Activated naive CD4-positive, alpha-beta T cell treated with anti-CD3 and anti-CD28 coated beads, Interleukin-2, amount 50 U/mL, for 72 hours (primary cell): Measurements from ENCODE around the gene TMEM156. TPM values are rescaled to one million over a fixed set of nuclear protein-coding genes. Genes with fewer than 3 reads are reported as not detected.
"Not testable (repeated sequence)": the region's sequence is repeated elsewhere in the genome, so short reads cannot be mapped to it uniquely, and the experiment has no call there.

ENCODE experiments used
- ATAC-seq, 2 donors: fragments of 150-1000 bp; cut with Tn5 transposase; 2 replicates each; pipeline ENCODE4 v1.10.0; 2021; ENCODE audit warnings: mild to moderate bottlenecking in 2 of 2, moderate library complexity in 2 of 2
- DNase-seq, 2 donors: peaks; one replicate each; pipeline ENCODE4 v3.0.0; 2021 to 2022; ENCODE audit warnings: low spot score in 2 of 2
- H3K27ac Mint-ChIP-seq, 2 donors: one replicate each; pipeline ENCODE4 v1.8.0; 2022; ENCODE audit warnings: mild to moderate bottlenecking in 2 of 2, mixed read lengths in 2 of 2
- H3K36me3 Mint-ChIP-seq, 2 donors: one replicate each; pipeline ENCODE4 v1.8.0; 2022; ENCODE audit warnings: mixed read lengths in 2 of 2
- H3K9me3 Mint-ChIP-seq, 2 donors: one replicate each; pipeline ENCODE4 v1.8.0; 2022; ENCODE audit warnings: mixed read lengths in 2 of 2
- total RNA-seq, 2 donors: library from RNA; stranded (reverse); gene quantifications; one replicate each; pipeline ENCODE4 v1.2.3, GENCODE V29; 2022

TMEM156 gene
- total RNA-seq, 2 donors from 2014 or later: 13.8 to 24.0 TPM

DNA sequence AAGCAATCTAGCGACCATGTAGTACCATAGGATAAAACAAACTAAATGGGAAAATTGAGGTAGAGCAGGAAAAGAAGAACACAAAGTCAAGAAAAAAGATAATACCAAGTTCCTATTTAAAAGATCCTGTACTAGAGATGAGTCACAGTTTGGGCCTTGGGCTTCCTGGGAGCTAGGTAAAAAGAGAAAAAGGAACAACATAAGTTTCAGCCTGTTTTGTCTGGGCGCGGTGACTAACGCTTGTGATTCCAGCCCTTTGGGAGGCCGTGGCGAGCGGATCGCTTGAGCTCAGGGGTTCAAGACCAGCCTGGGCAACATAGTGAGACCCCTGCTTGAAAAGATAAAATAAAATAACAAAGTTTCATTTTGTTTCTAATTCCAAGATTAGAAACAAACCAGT, 14.0 kb upstream of the TMEM156 start:
- no peaks in the 10 kb centered on the region for H3K9me3 Mint-ChIP-seq
- DNase-seq (no peak), ATAC-seq (no peak)
- peak overlapping the region; percentile 85 to 91 for H3K27ac Mint-ChIP-seq
- peaks cover 0 to 12% of the 10 kb centered on the region in 2 donors for H3K36me3 Mint-ChIP-seq

DNA sequence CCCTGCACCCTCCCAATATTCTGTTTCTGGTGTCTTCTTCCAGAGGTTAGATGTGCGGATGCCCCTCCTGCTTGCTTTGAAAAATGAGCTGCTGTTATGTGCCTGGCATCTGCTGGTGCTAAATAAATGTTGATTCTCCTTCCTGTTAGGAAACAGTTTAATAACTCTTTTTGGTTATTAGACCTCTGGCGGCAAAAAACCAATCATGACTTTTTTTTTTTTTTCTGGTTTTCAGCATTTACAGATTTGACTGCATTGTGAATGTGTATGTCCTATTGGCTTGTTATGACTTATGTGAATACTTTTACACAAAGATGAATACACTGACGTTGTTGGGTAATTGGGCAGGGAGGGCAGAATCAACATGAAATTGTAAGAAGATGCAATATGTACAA, 13.6 kb upstream of the TMEM156 start:
- ATAC-seq: peak in 1 of 2 donors; percentile 25
- no peak for DNase-seq
- H3K36me3 Mint-ChIP-seq: peaks cover 0 to 12% of the 10 kb centered on the region in 2 donors
- H3K27ac Mint-ChIP-seq: peak overlapping the region; percentile 85 to 91
- no peaks in the 10 kb centered on the region for H3K9me3 Mint-ChIP-seq

DNA sequence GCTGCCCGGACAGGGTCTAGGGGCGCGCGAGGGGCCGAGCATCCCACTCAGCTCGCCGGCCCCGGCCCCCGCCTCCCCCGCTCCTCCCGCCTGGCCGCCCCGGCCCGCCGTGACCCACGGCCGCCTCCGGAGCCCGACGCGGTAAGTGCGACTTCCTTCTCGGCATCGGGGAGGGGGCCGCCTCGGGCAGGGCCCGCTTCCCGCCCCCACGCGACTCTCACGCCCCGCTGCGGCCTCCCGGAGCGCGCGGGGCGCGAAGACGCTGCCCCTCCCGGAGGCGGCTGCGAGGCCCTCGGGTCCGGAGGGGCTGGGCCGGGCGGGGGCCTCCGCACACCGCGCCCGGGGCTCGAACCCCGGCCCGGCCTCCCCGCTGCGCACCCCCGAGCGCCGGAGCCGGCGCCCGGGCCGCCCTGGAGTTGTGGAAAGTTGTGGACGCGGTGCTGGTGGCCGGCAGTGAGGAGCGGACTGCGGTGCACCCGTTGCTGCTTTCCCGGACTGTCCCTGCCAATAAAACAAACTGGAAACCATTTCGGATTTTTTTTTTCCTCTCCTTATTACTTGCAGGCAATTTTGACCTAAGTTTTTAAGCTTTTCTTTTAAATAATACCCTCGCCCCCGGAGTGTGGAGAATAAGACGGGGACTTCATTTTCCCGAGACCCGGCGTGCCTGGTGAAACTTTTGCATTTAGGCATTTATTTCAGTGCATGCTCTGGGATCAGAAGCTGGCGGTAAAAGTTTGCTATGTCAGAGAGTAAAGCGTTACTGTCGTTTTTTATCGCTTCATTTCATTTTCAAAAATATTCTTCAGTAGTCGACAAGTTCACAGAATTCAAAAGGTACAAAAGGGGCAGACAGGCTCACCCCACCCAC, 13.0 kb upstream of the TMEM156 start:
- DNase-seq (peak in 1 of 2 donors; percentile 48), ATAC-seq (peak; percentile 31 to 43)
- no peaks in the 10 kb centered on the region for H3K9me3 Mint-ChIP-seq
- H3K36me3 Mint-ChIP-seq: peaks cover 0 to 12% of the 10 kb centered on the region in 2 donors
- H3K27ac Mint-ChIP-seq: peak overlapping the region; percentile 85 to 98

DNA sequence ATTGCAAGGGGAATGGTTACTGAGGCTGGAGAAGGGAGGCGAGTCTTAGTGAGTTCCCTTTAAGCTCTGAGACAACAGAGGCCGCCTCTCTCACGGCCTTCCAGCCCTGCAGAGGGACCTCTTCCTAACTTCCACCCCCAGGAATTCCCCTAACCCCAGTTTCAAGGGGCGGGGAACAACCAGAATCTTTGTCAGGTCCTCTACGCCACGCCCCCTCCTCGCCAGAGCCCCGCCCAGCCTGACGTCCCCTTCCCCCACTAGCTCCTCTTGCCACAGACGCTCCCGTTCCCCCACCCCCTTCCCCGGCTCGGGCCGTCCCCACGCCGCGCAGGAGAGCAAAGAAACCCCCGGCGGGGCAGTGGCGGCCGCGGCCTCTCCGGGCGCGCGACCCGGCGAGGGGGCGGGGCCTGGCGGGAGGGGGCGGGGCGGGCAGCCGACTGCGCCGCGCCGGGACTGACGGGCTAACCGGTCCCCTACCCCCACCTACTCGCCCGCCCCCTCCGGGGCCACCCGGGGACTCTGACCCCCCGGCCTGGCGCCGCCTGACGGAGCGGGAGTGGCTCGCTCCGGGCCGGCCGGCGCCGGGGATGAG, 12.3 kb upstream of the TMEM156 start:
- ATAC-seq (peak; percentile 88 to 89), DNase-seq (peak; percentile 92 to 95)
- H3K9me3 Mint-ChIP-seq: no peaks in the 10 kb centered on the region
- peaks cover 0 to 12% of the 10 kb centered on the region in 2 donors for H3K36me3 Mint-ChIP-seq
- H3K27ac Mint-ChIP-seq: peak overlapping the region; percentile 83 to 91

DNA sequence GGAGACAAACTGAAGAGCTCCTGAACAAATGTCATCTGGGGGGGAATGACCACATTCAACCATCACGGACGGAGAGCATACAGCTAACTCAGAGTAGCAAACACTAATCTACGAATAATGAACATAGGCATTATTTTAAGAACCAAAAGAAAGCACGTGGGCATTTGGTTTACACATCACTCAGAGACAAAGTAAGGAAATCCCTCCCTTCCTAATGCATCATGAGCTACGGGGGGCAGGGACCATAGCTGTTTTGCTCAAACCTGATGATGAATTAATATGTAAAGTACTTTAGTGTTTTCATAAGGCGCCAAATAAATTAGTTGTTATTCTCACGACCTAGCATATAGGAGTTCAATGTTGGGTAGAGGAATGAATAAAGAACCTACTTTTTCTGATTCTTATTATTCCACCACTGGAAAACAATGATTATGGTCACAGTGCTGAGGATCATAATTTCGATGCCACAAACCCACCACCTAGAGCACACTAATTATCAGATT, 11.7 kb upstream of the TMEM156 start:
- DNase-seq (no peak), ATAC-seq (peak in 1 of 2 donors; percentile 2)
- Mint-ChIP-seq H3K36me3 (peaks cover 0 to 12% of the 10 kb centered on the region in 2 donors), H3K9me3 (no peaks in the 10 kb centered on the region), H3K27ac (peak overlapping the region; percentile 83 to 91)

DNA sequence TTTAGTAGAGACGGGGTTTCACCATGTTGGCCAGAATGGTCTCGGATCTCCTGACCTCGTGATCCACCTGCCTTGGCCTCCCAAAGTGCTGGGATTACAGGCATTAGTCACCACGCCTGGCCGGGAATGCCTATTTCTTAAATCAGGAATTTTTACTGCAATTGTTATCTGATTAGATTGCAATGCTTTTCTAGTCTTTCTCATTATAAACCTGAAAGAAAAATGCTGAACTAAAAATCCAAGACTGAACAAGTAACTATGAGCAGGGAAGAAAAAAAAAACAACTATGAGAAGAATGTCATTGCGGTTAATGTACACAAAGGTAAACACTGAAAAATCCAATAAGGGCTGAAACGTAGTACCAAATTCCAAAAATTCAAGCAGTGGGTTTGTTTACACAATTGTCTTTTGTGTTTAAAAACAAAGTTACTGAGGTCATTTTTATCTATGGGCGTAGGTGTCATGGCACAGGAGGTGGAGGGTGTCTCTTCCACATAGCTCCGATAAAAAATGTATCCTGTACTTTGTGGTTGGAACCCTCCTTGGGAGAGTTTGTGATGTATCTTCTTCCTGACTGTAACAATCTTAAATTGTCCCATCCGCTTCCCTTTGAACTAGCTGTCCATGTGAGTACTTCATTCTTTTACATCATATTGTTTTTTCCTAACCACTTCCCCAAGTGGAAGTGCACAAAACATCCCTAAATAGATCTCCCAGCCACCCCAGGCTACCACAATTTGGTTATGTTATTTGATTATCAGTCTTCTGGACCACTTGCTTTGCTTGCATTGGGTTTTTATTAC, 11.1 kb upstream of the TMEM156 start:
- ATAC-seq: no peak
- DNase-seq: no peak
- H3K9me3 Mint-ChIP-seq: no peaks in the 10 kb centered on the region
- peaks cover 0 to 12% of the 10 kb centered on the region in 2 donors for H3K36me3 Mint-ChIP-seq
- H3K27ac Mint-ChIP-seq: peak overlapping the region; percentile 83 to 91

DNA sequence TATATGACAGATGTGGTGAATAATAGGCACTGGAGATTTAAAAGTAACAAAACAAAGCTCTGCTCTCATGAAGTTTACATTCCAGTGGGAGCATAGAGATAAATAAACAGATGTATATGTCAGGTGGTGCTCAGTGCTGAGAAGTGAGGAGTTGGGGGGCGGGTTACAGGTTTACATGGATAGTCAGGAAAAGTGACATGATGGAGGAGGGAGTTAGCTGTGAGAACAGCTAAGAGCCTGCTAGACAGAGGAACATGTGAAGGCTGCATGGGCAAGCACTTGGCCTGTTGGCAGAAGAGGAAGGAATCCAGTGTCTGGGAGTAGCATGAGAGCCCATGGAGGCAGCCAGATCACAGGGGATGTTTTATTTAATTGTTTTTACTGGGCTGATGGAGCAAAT, 10.2 kb upstream of the TMEM156 start:
- DNase-seq: no peak
- H3K9me3 Mint-ChIP-seq: no peaks in the 10 kb centered on the region
- H3K36me3 Mint-ChIP-seq: peaks cover 0 to 12% of the 10 kb centered on the region in 2 donors
- no peak overlapping the region for H3K27ac Mint-ChIP-seq
- ATAC-seq: no peak

DNA sequence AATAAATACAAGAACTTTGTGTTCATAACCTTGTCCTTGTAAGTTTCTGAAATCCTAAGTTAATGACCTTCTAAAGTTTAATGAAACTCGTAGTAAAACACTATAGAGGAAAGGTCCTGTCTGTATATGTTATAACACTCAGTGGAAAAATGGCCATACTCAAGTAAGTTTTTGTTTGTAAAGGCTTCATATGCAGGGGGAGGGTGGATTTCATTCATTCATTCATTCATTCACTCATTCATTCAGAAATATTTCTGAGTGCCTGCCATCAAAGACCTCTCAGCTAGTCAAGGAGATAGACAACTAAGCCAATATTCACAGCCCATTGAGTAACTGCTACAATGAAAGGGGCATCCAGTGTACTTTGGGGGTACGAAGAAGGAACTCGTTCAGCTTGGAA, 6.9 kb upstream of the TMEM156 start:
- no peaks in the 10 kb centered on the region for H3K36me3 Mint-ChIP-seq
- DNase-seq (no peak), ATAC-seq (no peak)
- no peak overlapping the region for H3K27ac Mint-ChIP-seq
- no peaks in the 10 kb centered on the region for H3K9me3 Mint-ChIP-seq

DNA sequence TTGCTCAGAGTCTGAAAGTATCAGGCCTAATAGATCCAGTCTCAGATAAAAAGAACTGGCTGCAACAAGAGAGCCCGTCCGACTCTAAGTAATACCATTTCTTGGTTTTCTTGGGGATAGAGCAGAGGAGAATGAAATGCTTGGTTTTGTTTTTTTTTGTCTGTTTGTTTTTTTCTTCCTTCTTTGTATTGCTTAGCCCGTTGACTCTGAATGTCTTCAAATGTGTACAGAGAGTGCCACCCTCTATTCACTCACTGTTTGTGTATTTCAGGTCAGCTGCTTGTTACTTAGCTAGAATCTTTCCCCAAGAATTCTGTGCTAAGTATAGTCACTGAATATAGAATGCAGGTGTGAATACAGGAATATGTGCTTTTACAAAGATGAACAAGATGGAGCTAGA, 5.7 kb upstream of the TMEM156 start:
- Mint-ChIP-seq H3K27ac (no peak overlapping the region), H3K9me3 (no peaks in the 10 kb centered on the region), H3K36me3 (no peaks in the 10 kb centered on the region)
- ATAC-seq: no peak
- DNase-seq: no peak

DNA sequence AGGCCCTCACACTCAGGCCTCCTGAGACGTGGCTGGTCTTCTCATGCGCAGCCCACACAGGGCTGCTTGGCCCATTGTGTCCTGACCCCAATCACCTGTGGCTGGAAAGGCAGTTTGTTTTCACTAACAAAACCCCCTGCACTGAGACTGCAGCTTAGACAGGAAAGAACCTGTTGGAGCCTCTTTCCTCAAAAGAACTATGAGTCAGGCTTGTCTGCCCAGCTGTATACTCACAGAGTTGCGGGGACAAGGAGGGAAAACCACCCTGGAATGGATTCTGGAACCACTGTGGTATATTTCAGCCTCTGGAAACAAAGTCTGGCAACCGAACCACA, 5.2 kb upstream of the TMEM156 start:
- ATAC-seq (no peak), DNase-seq (no peak)
- no peak overlapping the region for H3K27ac Mint-ChIP-seq
- H3K9me3 Mint-ChIP-seq: no peaks in the 10 kb centered on the region
- no peaks in the 10 kb centered on the region for H3K36me3 Mint-ChIP-seq

DNA sequence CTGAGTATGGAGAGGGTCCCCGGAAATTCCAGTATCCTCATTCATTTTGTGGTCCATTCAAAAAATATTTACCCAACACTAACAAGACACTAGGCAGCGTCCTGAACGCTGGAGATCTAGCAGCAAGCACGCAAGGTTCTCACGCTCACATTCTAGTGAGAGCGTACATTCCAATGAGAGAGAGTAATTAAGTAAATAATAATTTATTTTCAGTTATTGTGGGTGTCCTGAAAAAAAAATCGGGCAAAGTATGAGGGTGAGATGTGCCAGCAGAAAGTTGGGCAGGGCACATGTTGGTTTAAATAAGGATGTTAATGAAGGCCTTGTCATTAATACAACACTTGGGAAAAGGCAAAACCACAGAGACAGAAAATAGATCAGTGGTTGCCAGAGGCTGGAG, 4.0 kb upstream of the TMEM156 start:
- DNase-seq (no peak), ATAC-seq (no peak)
- no peak overlapping the region for H3K27ac Mint-ChIP-seq

DNA sequence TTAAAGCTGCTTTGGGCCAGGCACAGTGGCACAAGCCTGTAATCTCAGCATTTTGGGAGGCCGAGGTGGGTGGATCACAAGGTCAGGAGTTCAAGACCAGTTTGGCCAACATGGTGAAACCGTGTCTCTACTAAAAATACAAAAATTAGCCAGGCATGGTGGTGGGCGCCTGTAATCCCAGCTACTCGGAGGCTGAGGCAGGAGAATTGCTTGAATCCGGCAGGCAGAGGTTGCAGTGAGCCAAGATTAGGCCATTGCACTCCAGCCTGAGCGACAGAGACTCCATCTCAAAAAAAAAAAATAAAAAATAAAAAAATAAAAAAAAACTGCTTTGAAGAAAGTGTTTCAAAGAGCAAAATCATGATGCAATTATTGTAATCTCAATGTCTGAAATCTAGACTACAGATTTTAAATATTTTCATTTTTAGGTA, 604 bp downstream of the TMEM156 start:
- H3K9me3 Mint-ChIP-seq, H3K36me3 Mint-ChIP-seq, ATAC-seq: not testable (repeated sequence)
- H3K27ac Mint-ChIP-seq: peak overlapping the region; percentile 46 to 95
- peak in 1 of 2 donors; percentile 12 for DNase-seq

More for the DNA sequence above, 4.0 kb upstream of the TMEM156 start:
- no peaks in the 10 kb centered on the region for H3K36me3 Mint-ChIP-seq
- no peaks in the 10 kb centered on the region for H3K9me3 Mint-ChIP-seq

DNA sequence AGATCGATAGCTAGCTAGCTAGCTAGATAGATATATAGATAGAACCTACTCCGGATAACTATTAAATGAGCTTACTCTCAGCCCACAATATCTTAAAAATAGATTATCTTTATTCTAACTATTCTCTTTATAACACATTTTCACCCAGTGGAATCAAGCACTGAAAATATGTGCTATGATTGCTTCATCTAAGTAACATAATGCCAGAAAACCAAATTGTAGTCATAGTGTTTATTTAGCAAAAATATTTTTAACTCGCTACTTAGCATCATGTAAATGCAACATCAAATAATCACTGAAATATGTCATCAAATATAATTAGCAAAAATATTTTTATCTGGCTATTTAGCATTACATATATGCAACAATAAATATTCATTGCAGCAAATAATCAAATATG, 1.5 kb downstream of the TMEM156 start:
- Mint-ChIP-seq H3K9me3 (no peaks in the 10 kb centered on the region), H3K36me3 (peaks cover 0 to 9% of the 10 kb centered on the region in 2 donors), H3K27ac (peak overlapping the region; percentile 6 to 86)
- ATAC-seq (no peak), DNase-seq (no peak)

DNA sequence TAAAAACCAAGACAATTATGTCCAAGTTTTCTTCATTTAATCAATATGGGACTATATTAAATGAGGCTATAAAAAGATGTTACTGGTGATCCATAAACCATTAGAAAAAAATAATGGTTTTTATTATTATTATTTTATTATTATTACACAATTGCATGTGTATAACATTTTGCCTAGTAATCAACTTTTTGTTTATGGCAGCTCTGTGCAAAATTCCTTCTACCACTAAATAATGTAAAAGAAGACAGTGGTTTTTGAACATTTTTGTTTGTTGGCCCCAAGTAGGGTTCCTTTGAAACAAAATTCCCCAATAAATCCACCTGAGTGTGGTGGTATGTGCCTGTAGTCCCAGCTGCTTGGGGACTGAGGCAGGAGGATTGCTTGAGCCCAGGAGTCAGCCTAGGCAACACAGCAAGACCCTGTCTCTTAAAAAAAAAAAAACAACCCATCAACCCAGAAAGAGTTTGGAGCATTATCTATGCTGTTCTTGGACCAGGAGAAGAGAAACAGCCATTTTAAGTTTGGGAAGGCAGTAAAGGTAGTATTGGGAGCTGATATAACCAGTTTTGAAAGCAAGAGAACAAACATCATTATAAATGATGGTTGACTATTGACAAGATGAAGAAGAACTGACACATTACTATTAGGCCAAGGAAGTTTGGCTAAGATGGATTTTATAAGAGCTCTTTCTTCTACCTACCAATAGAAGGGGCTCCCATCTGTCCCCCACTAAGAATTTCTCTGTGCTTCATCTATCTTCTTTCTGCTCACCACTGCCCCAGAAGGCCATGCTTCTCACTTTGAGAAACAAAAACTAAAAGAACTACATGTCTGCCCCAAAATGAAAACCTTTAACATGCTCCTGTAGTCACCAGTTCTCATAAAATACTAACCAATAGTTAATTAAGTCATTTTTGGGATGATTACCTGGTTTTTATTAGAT, 2.2 kb downstream of the TMEM156 start:
- no peak for ATAC-seq
- DNase-seq: no peak
- Mint-ChIP-seq H3K27ac (peak overlapping the region; percentile 6 to 86), H3K9me3 (no peaks in the 10 kb centered on the region), H3K36me3 (peaks cover 0 to 9% of the 10 kb centered on the region in 2 donors)

DNA sequence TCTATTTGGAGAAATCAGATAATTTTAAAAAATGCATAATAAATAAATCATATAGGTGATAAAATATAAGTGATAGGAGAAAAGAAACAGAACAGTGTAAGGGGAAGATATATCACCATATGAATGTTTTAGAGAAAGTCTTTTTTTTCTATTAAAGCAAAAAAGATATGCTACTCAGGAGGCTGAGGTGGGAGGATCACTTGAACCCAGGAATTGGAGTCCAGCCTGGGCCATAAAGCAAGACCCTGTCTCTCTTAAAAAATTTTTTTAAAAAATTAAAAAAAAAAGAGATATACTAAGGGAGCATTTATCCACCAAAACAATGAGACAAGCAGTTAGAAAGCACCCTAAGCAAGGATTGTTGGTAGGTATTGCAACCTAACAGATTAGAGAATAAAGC, 6.1 kb downstream of the TMEM156 start:
- ATAC-seq (no peak), DNase-seq (no peak)
- peaks cover 8 to 37% of the 10 kb centered on the region in 2 donors for H3K36me3 Mint-ChIP-seq
- H3K9me3 Mint-ChIP-seq: peaks cover 0 to 9% of the 10 kb centered on the region in 2 donors
- H3K27ac Mint-ChIP-seq: no peak overlapping the region

DNA sequence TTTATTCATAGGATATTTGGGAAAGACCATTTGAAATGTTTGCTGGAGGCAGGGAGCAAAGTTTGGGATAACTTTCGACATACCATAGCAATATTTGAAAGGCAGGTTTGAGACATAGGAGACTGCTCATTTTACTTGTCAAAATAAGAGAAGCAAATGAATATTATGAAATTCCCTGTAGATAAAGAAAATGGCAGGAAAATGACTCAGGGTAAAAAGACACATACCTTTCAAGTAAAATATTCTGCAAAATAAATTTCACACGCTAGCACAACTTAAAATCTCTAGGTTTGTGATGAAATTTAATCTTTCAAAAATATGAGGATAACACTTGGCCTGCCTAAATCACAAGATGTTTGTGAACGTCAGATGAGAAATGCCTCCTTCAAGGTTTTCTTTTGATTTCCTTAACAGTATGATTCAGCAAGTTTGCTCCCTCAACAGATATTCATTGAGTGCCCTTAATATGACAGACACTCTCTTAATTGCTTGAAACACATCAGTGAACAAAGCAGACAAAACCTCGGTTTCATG, 6.6 kb downstream of the TMEM156 start:
- peaks cover 8 to 37% of the 10 kb centered on the region in 2 donors for H3K36me3 Mint-ChIP-seq
- peaks cover 0 to 9% of the 10 kb centered on the region in 2 donors for H3K9me3 Mint-ChIP-seq
- ATAC-seq: no peak
- DNase-seq: no peak
- H3K27ac Mint-ChIP-seq: no peak overlapping the region
